ENCODE data around the gene SH3RF3. TPM values are rescaled to one million over a fixed set of nuclear protein-coding genes. Genes with fewer than 3 reads are reported as not detected.

The SH3RF3 gene
- polyA plus RNA-seq, 1 donor = 4.0 TPM

DNA sequence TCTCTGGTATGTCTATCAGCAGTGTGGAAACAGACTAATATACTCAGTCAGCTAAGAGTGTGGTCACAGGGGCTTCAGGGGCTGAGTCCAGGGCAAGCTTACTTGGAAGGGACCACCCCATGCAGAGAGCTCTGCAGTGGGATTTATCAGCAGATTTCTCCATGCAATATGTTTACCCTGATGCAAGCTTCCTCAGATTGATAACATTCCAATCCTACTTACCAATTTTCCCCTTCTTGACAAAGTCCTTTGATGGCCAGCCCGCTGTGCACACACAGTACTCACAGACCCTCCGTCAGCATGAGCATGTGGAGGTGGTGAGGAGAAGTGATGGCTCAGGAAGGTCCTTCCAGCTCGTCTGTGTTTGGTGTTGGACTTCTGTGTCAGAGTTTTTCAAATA lies 51.8 kb downstream of the SH3RF3 start:
- DNase-seq = no peak

DNA sequence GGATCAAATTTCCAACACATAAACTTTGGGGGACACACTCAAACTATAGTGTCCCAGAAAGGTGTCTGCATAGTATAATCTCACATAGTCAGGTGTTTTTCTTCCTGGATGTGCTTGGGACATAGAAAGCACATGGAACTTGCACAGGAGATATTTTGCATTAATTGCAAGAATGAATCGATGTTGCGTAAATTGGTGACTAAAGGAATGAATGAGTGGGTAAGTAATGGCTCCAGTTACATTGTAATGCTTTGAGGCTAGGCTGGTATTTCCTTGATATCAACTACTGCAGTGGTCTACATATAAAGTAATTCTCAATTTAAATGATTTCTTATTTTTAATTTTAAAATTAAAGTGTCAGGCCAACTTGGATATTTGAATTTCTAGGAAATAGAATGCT lies 53.4 kb downstream of the SH3RF3 start:
- no peak for DNase-seq

DNA sequence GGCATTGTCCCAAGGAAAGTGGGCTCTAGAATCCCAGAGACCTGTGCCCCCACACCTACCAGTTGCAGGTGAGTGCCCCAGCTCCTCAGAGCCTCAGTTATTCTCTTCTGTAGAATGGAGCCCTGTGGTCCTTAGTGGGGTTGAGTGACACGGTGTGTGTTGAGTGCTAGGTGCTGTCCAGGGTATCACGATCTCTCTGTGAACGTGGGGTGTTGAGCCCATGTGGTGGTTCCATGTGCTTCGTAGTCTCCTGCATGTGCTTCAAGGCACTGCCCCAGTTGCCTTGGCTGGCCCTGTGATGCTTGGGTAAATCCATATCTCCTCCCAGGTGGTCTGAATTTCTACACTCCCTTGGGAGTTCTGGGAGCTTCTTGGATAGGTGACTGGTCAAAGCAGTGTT lies 54.9 kb downstream of the SH3RF3 start:
- DNase-seq = no peak

DNA sequence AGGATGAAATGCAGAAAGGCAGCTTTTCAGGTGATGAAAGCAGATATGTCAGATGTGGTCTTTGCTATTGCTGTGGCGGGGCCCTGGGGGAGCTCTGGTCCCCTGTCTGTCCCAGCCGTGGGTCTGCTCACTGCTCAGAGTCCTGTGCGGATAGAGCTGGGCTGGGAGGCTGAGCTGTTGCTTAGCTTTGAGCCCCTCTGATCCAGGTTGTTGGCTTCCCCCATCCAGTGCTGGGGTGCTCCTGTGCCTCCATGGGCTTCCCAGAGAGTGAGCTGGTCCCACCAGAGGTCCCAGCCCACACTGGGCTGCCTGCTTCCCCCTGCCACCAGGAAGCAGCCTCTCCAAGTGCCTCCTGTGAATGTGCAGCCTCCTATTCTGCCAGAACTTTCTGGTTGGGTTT lies 55.4 kb downstream of the SH3RF3 start:
- no peak for DNase-seq

DNA sequence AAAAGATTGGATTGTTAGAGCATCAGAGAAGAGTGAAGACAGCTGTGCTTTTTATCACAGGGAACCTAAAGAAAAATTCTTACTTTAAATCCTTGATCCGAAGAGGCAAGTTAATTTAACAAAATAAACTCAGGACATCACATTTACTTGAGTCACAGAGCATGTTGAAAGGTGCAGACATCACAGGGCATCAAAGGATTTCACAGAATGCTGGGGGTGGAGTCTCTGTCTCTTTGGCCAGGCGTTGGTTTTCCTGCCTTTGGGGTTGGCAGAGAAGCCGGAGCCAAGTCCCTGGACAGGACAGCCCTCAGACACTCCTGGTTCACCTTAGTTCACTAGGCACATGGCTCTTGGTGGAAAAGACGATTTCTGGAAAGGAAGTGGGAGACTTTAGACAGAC lies 56.3 kb downstream of the SH3RF3 start:
- no peak for DNase-seq

DNA sequence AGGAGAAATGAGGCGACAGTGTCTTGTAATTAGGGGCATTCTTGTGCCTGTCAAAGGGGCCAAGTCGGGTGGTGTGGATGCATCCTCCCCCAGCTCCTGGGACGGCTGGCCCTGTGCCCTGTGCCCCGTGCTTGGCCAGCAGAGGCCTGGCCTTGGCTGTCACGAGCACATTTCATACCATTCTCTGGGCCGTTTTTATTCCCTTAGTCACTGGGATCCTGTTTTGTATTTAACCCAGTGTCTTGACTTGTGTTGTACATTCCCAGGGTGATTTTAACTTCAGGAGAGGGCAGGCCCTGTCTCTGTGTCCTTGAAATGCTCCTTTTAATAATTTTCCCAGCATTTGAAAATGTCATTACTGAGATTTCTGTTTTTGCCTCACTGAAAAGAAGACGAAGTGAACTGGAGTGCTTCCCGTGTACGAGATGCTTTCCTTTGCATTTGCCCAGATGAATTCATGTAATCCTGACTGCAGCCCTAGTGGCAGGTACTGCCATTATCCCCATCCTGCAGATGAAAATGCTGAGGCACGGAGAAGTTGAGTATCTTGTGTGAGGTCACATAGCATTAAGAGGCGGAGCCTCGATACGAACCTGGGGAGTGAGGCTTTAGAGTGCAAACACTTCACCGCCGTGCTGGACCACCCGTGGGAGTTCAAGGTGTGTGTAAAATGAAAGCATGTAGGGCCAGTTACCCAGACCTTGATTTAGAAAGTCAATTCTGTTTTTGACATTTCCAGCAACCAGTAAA lies 57.0 kb downstream of the SH3RF3 start:
- no peak for DNase-seq

DNA sequence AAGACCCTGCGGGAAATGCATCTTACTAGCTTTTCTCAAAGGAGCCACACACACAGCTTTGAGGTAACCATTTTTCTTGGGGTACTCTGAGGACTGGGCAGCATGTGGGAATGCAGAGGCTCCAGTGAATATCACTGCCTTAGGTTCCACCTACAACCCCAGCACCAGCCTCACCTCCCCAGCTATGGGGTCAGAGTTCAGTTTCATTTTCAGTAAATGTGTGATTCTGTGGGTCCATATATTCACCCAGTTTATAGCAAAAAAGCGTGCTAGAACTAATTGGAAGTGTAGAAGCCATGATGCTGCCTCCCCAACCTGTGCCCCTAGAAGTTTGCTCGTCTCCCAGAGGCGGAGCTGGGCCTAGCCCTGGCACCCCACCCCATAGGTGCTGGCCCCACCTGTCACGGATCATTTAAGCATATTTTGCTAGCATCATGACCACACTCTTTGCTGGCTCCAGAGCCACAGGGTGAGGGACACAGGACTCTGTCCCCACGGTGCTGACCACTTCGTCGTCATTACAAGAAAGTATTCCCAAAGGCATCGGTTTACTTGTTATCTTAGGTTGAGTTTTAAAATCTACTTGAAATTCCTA lies 57.7 kb downstream of the SH3RF3 start:
- no peak for DNase-seq

DNA sequence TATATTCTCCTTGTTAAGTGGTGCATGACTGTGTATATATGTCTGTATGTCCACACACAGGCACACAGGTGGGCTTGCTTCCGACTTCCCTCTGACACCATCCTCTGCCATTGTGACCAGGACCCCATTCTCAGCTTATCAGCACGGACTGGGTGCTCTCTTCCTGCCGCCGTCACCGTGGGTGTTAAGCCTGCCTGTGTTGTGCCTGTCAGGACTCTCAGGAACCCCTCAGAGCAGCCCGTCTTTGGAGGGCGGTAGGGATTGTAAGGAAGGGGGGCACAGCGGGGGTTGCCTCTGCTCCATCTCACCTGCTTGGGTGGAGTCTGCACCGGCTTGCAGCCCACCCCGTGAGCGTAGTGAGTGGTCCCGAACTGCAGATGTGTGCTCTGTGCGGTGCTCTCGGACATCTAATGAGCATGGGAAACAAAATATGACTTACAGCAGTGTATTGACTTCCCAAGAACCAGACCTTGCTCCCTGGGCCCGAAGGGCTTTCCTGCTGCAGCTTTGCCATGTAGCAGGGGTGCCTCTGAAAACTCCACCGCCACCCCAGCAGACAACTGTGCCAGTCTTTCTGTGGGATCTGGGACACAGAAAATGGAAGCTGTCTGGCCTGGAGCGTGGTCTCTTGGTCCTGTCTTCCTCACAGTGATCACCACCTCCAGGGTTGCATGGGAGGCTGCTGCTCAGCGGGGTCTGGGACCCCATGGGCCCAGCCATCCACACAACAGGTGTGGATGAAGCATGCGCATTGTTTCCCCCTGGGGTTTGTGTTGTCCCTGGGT lies 58.9 kb downstream of the SH3RF3 start:
- no peak for DNase-seq

DNA sequence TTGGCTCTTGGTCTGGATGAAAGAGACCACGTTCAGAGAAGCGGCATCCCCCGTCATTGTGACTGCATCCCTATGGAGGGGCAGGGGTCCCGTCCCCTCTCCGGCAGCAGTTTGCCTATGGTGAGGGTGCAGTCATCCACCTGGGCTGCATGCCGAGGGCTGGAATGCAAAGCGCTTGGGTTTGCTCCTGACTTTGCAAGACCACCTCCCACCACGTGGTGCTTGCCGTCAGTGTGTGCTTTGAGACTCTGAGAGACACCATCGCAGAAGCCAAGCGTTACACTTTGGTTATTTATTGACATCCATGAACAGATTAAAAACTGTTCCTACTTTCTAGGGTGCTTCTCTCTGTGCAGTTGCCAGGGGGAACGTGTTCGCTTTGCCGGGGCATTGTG lies 59.5 kb downstream of the SH3RF3 start:
- DNase-seq = no peak

DNA sequence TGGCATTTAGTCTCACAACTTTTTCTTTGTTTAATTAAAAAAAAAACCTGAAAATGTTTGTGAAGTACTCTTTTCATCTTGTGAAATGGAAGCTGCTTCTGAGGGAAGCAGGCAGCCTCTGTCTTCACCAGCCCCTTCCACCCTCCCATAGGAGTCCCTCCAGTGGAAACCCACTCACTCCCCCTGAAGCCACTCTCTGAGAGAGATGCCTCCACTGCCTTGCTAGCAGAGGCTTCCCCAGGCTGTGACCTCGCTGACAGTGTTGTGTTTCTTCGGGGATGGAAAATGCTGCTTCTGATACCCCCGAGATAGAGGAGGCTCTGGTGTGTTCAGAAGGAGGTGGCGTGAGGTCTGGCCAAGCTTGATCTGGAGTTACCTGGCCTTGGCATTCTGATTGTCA lies 59.9 kb downstream of the SH3RF3 start:
- DNase-seq = no peak

DNA sequence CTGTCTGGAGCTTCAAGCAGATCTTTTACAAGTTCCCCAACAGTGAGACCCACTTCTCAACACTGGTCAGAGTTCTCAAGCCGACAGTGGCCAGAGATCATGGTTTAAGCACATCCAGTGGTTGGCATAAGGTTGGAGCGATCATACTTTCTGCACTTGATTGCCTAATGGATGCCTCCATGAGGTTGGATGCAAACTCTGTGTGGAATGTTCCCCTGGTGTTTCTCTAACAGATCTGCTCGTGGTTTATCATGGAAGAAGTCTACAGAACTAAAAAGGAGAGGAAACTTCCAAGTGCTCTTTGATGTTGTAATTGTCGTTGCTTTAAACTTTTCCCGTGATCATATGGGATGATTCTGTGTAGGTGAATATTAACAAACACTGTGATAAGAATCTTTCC lies 60.7 kb downstream of the SH3RF3 start:
- no peak for DNase-seq

DNA sequence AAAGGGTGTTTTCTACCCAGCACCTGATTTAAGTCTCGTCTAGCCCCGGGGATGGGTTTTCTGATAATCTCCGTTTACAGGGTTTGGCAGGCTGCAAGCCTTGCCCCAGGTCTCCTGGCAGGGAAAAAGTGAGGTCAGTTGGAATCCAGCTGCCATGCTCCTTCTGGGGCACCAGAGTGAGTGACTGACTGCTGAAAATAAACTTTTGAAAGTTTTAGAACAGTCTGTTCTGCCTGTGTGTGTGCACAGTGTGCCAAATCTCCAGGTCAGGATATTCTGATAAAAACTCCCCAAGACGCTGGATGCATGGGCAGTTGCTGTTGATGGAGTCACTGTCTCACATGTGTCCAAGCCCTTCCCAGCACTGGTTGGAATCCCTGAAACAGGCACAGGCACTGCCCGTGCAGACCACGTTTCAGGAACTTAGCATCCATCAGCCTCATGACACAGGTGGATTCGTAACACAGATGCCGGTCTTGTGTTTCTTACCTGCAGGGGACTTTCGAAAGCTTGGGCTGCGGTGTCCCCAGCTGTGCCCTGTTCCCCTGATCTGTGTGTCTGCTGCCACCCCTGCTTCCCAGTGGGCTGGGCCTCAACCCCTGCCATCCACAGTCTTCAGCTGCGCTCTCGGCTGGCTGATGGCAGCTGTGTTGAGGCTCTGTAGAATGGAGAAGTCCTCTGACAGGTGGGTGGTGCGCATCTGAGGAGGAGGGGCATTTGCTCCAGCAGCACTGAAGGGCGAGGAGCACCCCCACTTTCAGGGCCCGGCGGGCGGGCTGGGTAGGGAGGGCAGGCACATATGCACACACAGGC lies 65.0 kb downstream of the SH3RF3 start:
- no peak for DNase-seq

DNA sequence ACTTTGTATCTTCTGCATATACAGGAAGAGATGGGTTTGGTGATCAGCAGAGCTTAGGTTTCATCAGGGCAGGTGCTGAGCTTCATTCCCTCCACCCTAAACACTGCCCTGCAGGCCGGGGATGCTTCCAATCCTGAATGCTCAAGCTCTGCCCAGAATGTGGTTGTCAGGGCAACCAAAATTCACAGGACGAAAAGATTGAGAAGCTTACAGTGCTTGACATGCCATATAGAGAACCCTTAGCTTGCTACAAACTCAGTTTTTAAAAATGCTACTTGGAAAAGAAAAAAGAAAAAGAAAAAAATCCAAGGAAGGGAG lies 65.6 kb downstream of the SH3RF3 start:
- no peak for DNase-seq

DNA sequence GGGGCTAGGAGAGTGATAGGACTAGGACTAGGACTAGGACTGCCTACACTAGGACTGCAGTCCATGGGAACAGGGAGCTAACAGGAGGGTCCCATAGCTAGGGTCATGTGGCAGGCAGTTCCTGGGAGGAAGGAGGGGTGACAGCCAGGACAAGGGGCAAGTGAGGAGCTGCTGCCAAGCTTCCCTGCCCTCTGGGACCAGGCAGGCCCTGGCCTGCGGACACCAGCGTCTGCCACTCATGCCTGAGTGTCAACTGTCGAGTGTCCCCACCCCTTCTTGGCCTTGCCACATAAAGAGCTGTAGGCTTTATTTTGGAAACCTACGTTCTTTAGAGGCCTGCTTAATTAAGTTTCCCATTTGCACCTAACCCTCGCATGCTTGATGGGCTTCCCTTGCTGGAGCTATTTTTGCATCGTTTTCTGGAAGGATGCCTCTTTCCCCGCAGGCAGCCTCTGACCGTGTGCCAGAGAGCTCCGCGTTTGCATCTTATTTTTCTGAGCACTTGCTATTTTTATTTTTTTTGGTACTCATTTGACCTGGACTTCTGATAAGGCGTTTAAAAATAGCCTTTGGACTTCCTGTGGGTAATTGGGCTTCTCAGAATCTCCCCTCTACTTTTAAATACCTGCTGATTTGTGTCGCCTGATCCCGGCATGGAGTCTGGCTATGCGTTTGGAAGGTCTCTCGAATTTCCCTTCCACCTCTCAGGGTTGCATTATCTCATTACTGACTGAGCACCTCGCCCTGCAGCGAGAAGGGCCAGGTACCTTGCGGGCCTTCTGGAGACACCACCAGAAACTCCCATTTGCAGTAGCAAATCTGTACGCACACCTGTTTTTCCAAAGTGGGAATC lies 66.4 kb downstream of the SH3RF3 start:
- DNase-seq = no peak

DNA sequence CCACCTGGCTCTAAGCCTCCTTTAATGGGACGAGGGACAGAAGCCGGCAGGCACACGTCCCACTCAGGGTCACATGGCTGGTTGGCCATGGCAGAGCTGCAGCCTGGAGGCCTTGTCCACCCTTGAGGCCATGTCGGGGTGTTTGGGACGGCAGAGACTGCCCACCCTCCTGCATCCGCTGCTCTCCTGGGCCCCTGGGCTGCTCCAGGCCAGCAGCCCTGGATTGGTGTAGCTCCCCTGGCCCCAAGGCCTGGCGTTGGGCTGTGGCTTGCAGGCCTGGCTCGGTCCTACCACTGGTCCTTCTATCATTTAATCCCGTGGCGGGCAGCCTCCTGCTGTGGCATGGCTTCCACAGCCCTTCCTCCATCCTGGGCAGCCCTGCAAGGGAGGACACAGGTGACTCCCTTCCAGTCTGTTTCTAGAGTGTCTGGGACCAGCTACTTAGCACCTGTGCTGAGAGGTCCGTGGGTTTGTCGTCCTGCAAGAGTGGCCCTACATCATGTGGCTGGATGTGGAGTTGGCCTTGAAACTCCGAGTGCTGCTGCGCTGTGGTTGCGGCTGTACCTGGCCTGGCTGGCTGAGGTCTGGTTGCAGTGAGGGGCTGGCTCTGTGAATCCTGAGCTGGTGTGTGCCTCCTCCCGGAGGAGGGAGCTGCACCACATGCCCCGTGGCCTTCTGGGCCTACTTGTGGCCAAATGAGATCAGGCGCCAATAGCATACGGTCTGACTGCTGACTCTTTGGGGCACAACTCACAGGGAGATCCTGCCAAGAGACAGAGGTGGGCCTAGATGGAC lies 67.3 kb downstream of the SH3RF3 start:
- DNase-seq = no peak

DNA sequence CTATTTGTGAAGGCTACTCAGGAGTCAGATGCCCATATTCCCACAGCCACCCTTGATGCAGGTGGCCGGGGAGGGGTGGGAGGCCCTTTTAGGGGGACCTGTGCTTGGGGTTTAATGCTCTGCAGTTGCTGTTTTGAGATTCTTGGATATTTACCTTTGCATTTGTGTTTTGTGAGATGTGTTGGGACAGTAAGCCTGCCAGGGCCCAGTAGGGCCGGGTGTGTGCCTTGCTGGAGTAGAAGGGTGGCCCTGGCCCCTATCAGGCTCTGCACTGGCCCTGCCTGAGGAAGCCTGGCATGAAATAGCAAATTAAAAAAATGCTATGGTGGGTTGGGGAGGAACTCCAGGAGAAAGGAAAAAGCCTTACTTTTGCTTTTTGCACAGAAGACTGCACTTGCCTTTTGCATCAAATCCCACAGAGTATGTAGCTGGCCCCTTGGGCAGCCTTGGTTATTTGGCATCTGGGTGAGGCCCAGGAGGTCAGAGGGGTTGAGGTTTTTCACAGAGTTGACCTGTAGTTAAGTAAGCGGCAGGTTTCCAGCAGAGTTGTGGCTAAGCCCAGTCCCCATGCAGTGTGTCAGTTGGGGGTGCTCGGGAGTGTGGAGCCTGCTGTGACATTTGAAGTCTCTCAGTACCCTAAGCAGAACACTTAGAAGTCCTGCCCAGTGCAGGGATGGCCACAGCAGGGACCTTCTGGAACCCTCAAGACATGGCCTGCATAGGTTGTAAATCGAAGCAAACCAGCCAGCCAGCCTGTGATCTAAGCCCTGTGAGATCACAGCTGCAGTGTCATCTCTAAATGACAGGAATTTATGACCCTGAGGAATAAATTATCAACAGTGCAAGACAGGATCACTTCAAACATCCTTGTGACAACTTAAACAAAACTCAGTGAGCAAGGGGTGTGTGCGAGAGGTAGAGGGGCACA lies 68.8 kb downstream of the SH3RF3 start:
- no peak for DNase-seq

DNA sequence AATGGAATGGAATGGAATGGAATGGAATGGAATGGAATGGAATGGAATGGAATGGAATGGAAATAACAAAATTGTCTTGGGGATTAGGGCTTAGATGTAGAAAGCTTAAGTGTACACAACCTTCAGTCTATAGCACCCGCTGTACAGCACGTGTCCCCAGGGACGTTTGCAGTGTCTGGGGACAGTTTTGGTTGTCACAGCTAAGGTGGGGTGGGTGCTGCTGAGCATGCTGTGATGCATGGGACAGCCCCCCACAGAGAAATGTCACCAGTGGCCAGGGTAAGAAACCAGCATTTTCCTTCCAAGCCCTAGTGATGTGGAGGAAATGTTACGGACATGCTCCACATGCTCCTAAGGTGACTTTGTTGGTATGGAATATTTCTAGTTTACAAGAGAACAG lies 70.8 kb downstream of the SH3RF3 start:
- DNase-seq = no peak

DNA sequence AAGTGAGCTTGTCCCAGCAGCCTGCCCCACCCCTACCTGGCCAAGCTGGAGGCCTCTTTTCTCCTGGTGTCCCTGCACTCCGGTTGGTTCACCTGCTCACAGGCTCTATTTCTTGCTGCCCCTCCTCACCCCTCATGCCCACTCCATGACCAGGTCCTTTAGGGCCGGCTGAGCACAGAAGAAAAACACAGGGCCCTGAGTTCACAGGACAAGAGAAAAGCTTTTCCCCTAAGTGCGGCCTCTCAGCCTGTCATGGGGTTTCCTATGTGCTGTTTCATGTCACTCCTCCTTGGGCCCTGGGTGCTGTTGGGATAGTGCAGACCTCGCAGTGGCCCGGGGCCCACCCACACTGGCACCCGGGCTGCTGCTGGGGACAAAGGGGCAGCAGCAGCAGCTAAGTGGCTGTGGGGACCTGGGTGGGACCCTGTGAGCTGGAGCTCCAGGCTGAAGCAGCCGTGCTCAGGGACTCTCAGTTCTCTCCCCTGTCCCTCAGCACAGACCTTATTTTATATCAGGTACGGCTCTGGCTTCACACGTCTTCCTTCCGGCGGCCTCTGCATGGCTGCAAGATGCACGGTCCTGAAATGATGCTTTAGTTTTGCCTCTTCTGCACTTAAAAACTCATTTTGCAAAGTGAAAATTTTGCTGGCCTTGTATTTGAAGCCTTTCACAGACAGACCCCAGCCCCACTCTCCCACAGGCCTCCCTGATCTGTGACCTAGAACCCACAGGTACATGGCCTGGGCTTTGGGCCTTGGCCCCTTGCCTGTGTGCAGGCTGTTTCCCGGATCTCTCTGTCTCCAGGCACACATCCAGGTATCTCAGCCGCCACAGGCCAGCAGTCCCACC lies 71.8 kb downstream of the SH3RF3 start:
- DNase-seq = no peak
